COLO668 (cell line): ENCODE results near the gene CUX1.

Experiments
- DNase-seq: peaks from one replicate; lab custom pipeline; 2025; ENCODE audit not compliant: unreplicated experiment; lab: John Stamatoyannopoulos, UW

Gene CUX1, protein sequence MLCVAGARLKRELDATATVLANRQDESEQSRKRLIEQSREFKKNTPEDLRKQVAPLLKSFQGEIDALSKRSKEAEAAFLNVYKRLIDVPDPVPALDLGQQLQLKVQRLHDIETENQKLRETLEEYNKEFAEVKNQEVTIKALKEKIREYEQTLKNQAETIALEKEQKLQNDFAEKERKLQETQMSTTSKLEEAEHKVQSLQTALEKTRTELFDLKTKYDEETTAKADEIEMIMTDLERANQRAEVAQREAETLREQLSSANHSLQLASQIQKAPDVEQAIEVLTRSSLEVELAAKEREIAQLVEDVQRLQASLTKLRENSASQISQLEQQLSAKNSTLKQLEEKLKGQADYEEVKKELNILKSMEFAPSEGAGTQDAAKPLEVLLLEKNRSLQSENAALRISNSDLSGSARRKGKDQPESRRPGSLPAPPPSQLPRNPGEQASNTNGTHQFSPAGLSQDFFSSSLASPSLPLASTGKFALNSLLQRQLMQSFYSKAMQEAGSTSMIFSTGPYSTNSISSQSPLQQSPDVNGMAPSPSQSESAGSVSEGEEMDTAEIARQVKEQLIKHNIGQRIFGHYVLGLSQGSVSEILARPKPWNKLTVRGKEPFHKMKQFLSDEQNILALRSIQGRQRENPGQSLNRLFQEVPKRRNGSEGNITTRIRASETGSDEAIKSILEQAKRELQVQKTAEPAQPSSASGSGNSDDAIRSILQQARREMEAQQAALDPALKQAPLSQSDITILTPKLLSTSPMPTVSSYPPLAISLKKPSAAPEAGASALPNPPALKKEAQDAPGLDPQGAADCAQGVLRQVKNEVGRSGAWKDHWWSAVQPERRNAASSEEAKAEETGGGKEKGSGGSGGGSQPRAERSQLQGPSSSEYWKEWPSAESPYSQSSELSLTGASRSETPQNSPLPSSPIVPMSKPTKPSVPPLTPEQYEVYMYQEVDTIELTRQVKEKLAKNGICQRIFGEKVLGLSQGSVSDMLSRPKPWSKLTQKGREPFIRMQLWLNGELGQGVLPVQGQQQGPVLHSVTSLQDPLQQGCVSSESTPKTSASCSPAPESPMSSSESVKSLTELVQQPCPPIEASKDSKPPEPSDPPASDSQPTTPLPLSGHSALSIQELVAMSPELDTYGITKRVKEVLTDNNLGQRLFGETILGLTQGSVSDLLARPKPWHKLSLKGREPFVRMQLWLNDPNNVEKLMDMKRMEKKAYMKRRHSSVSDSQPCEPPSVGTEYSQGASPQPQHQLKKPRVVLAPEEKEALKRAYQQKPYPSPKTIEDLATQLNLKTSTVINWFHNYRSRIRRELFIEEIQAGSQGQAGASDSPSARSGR (N-terminal part only)

DNA sequence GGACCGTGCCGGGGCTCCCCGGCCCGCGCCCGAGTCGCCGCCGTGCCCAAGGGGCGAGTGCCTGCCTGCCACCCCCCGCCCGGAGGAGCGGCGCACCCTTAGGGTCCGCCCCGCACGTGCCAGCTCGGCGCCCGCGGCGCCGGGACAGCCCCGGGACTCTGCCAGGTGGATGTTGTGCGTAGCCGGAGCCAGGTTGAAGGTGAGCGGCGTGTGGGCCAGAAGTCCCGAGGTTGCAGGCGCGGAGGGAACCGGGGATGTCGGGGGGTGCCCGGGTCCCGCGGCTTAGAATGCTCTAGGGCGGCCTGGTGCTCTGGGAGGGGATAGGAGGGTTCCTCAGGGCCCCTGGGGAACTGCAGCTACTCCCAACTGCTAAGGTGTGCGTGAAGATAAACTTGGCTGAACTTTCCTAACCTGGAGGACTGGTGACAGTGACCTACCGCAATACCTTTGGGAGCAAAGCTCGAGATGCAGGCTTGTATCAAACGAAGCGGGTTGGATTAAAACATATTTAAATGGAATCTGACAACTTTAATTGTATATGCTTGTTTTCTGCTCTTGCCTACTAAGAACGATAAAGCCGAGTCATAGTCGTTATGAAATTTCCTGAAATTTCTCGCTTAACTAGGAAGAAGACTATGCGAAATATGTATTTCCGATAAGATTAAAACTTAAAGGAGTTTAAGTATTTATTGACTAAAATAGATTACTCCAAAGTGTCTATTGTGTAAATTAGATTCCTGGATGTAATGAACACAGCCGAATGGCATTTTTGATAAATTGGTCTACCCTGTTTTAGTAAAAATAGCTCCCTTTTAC is at the start of gene CUX1:
CUX1 (plus strand) TSS at position 156 of the 816 bp plus-strand sequence; CDS start at position 170, 14 bp downstream.
- DNase-seq: peak; percentile 41

DNA sequence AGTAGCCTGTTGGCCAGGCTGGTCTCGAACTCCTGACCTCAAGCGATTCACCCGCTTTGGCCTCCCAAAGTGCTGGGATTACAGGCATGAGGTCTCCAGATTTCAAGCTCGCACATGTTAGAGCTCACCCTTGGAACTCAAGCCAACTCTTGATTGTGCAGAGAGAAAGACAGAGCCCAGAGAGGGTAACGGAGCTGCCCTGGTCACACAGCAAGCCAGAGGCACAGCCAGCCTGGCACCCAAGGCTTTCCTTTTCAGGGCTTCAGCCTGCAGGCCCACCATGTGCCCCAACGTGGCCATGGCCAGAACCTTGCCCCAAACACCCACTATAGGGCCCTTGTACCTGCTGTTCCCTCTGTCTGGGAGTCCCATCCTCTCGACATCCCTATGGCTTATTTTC is 49.1 kb upstream of the CUX1 start:
- no peak for DNase-seq

DNA sequence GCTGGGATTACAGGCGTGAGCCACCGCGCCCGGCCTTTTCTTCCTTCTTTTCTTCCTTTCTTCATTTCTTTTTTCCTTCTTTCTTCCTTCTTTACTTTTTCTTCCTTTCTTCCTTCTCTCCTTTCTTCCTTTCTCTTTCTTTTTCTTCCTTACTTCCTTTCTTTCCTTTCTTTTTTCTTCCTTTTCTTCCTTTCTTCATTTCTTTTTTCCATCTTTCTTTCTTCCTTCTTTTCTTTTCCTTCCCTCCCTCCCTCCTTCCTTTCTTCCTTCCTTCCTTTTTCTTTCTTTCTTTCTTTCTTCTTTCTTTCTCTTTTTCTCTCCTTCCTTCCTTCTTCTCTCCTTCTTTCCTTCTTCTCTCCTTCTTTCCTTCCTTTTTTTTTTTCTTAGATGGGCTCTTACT is 47.0 kb upstream of the CUX1 start:
- DNase-seq: no peak

DNA sequence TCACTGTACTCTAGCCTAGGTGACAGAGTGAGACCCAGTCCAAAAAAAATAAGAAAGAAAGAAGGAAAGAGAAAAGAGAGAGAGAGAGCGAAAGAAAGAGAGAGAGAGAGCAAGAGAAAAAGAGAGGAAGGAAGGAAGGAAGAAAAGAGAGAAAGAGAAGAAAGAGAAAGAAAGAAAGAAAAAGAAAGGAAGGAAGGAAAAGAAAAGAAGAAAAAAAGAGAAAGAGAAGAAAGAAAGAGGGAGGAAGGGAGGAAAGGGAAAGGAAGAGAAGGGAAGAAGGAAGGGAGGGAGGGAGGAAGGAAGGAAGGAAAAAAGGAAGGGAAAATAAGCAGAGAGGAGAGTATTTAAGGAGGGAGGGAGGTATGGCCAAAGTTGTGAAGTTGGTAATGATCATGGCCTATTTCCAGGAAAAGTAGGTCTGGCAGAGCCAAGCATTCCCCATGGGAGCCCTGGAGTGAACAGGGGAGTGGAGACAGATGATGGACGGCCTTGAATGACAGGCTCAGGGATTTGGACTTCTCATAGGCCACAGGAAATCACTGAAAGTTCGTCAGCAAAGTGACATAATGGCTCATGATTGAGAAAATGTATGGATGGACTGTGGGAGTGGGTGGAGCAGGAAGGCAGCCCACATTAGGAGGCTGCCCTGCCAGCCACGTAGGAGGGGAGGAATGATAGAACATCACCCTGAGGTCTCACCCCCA is 44.8 kb upstream of the CUX1 start:
- DNase-seq: no peak

DNA sequence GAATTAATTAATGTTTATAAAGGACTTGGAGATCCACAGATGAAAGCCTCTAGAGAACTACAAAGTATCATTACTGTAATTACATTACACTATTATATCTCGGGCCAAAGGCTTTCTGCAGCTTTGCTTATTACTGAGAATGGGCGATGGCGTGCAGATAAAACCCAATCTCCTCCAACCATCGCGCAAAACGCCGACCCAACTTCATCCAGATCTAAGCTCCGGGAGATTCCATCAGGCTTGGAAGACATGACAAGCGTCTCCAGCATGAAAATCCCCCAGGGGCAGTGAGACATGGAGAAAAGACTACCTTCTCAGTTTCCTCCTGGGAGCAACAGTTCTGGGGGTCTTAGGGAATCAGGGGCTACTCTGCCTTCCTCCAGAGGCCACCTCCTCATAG is 42.2 kb upstream of the CUX1 start:
- DNase-seq: no peak

DNA sequence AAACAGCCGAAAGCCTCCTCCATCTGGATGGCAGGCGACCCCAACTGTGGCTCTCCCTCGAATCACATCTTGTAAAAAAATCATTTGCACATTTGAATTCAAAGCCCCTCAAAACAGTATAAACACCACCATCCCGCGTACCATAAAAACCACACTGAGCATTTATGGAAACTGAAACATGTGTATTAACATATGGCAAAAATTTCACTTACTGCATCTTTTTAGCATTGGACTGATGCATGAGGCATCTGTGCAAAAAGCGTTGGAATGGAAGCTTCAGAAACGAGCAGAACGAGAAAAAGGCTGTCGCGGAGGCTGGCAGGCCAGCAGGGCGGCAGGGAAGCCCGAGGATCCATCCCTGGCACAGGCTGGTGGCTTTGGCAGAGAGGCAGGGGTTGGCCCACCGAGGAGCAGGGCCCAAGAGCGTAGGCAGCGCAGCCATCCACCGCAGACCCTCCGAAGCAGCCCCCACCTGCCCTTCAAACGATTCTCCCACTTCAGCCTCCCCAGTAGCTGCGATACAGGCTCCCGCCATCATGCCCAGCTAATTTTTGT is 39.3 kb upstream of the CUX1 start:
- no peak for DNase-seq

DNA sequence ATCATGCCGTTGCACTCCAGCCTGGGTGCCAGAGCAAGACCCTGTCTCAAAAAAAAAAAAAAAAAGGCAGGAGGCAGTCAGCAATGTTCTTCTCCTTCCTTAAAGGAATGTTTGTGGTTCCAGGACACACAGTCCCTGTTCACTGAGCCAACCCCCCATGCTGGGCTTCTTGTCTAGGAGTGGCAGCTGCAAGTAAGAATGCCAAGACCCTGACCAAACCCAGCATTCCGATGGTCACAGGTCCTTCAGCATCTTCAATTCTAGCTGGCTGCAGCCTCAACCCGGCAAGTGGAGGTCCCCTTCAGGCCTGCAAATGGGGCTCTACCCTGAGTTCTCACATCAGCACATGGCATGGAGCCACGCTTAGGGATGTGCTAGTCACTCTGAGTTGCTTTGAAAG is 38.2 kb upstream of the CUX1 start:
- no peak for DNase-seq

DNA sequence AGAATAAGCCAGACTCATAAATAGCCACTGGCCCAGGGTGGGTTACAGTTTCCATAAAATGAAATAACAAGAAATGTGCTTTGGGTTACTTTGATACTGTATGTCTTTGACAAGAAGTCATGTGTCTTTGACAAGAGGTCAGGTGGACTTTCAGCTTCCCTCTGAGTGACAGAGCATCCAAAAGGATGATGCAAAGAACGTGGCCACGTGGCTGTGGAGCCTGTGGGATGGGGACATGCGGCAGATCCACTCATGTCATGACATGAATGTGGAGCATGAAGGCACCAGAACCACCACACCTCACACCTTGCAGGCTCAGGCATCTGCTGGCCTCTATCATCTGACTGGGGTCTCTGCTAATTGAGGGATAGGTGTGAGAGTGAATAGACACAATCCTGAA is 37.1 kb upstream of the CUX1 start:
- no peak for DNase-seq

DNA sequence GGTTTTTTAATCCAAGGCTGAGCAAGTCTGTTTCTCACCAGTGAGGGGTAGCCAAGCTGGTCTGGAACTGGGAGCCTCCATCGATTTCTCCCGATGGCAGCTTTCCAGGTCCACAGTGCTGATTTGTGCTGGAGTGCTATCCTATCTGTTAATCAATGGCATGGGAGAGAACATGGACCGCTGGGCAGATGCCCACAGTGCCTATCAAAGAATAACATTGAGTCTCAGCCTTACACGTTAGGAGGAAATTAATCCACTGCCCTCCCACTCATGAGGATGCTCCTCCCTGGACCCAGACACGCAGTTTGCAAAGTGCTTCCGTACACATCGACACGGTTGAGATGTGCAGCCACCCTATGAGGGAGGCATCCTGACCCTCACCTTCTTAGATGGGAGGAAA is 36.0 kb upstream of the CUX1 start:
- no peak for DNase-seq

DNA sequence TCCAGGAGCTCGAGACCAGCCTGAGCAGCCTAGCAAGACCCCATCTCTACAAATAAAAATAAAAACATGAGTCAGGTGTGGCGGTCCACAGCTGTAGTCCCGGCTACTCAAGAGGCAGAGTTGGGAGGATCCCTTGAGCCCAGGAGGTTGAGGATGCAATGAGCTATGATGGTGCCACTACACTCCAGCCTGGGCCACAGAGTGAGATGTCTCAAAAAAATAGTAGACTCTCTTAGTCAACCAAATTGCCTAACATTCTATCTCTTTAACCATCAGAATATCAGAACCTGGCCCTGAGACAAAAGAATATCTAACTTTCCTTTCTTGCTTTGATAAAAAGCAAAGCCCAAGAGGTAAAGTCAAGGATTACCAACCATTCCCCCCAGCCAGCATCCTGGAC is 35.0 kb upstream of the CUX1 start:
- no peak for DNase-seq

DNA sequence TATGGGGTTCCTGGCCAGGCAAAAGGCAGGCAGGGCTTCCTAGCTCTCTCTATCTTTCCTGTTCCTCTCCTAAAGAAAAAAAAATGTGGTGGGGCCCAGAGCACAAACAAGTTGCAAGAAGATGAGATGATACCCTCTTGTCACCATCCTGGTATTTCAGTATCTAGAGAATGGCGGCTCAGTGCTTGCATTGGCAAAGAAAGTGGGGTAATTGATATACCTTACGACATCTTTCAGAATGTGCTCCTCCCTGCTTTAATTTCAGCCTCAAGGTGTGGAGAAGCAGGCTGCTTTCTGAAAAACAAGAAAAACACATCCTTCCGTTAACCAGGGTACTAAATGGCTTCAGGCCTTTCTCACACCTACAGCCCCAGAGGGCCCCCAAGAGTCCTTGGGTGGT is 34.5 kb upstream of the CUX1 start:
- DNase-seq: no peak

DNA sequence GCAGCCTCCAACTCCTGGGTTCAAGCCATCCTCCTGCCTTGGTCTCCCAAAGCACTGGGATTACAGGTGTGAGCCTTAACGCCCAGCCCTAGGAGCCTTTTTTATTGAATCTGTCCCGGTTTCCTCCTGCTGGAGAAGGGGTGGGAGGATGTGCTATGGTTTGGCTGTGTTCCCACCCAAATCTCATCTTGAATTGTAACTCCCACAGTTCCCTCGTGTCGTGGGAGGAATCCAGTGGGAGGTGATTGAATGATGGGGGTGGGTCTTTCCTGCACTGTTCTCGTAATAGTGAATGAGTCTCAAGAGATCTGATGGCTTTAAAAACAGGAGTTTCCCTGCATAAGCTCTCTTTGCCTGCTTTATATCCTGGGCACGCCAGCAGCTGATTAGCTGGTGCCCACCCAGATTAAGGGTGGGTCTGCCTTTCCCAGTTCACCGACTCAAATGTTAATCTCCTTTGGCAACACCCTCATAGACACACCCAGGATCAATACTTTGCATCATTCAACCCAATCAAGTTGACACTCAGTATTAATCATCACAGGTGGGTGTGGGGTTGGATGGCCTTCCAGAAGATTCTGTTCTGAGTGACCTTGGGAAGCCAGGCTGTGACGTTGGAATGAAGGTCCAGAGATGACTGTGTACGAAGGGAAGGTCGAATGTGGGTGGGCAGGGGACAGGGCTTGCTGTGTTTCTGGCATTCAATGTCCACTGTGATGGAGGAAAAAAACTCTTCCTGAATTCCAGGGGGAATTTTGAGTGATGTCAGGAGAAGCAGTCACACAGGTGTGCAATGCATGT is 33.8 kb upstream of the CUX1 start:
- DNase-seq: no peak

DNA sequence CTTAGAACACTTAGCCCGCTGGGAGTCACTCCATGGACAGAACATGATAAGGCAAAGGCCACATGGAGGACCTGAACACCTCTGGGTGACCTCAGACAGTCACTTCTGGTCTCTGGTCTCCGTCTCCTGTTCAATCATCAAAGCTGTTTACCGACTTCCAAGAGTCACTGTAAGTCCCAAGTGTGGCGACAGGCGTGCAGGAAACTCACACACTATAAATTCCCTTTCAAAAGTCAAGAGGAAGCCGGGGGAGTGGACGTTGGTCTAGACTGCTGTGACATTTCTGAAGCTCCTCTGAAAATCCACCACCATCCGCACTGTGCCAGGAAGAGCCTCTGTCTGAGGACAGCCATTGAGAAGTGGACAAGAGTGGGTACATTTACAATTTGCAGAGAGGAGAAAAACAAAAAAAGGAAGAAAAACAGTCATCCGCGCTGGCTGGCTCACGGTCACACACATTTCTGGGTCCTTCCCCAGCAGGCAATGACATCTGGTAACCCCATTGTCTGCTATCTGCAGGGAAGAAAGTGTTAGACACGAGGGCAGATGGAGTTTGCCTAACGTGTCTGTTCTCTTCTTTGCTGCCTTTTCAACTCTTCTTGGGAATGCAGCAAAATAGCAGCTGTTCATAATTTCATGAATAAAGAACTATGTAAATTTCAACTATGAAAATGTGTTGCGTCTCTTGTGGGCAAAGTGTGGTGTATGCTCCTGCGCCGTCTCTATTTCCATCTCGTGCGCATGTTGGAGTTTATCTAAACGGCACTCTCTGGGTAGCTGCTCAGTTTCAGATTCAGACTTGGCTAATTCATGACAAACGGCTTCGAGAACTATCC is 32.9 kb upstream of the CUX1 start:
- DNase-seq: no peak

DNA sequence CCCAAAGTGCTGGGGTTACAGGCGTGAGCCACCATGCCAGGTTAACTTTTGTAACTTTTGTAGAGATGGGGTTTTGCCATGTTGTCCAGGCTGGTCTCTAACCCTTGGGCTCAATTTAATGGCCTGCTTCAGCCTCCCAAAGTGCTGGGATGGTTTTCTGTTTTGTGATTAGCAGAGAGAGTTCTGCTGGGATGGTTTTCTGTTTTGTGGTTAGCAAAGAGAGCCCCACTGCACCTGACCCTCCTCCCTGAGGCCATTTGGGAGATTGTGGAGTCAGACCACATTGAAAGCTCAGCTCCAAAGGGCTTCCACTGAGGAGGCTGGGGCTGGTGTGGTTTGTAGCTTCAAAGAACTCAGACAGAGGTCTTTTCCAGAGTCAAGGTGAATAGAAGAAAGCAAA is 29.6 kb upstream of the CUX1 start:
- no peak for DNase-seq

DNA sequence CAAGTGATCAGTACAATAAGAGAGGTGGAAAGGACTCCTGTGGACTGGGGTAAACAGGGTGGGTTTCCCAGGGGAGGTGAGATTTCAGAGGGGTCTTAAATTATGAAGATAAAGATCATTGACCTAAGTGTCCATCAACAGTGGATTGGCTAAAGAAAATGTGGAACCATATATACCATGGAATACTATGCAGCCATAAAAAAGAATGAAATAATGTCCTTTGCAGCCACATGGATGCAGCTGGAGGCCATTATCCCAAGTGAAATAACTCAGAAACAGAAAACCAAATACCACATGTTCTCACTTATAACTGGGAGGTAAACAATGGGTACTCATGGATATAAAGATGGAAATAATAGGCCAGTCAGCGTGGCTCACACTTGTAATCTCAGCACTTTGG is 28.9 kb upstream of the CUX1 start:
- no peak for DNase-seq

DNA sequence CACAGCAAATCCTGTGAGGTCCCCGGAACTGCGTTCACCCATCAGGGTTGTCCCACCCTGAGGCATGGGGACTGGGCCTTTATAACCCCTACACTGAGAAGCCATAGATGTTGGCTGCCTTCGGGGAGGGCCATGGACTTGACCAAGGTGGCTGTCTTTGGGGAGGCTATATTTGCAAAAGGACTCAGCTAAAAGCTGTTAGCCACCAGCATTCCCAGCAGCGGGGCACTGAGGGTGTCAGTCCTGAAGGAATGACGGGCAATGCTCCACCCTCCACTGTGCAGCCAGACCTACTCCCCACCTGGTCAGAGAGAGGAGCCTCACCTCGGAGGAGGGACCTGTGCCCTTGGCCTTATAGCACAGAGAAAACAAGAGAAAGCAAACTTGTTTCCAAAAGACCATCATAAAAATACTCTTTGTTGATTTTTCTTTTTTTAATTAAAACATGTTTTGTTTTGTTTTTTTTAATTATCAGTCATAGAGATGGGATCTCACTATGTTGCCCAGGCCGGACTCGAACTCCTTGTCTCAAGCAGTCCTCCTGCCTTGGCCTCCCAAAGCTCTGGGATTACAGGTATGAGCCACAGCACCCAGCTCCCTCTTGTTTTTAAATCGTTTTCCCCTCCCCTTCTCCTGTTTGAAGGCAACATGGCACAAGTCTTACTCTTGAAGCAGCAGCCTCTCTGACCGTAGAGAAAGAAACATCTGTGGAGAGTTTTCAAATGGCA is 26.7 kb upstream of the CUX1 start:
- no peak for DNase-seq

DNA sequence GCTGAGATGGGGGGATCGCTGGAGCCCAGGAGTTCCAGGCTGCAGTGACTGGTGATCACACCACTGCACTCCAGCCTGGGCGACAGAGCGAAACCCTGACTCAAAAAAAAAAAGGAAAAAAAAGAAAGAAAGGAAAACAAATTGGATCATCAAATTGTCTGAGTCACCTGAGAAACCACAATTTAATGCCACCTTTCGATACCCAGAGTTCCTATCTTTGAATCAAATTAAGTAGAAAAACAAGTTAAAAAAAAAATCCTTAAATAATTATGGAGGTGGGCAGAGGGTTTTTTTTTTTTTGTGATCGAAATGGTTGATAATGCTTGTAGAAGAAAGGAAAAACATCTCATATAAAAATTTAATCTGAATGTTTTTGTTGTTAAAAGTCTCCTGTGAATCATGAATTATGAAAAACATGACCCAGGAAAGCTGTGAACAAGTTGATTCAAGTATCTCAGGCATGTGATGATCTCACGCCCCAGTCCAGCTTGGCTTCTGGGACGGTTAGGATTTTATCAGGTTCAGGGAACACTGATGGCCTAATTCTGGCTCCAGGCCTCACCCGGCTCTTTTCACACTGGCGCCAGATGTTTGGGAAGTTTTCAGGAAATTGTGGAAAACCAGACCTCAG is 25.3 kb upstream of the CUX1 start:
- no peak for DNase-seq
